Eye (tissue), 1 donor: ENCODE results near the gene SLC4A2.

Source experiments
- DNase-seq: peaks from one replicate; pipeline ENCODE4 v3.0.0-alpha.2; 2015

The SLC4A2 gene

DNA sequence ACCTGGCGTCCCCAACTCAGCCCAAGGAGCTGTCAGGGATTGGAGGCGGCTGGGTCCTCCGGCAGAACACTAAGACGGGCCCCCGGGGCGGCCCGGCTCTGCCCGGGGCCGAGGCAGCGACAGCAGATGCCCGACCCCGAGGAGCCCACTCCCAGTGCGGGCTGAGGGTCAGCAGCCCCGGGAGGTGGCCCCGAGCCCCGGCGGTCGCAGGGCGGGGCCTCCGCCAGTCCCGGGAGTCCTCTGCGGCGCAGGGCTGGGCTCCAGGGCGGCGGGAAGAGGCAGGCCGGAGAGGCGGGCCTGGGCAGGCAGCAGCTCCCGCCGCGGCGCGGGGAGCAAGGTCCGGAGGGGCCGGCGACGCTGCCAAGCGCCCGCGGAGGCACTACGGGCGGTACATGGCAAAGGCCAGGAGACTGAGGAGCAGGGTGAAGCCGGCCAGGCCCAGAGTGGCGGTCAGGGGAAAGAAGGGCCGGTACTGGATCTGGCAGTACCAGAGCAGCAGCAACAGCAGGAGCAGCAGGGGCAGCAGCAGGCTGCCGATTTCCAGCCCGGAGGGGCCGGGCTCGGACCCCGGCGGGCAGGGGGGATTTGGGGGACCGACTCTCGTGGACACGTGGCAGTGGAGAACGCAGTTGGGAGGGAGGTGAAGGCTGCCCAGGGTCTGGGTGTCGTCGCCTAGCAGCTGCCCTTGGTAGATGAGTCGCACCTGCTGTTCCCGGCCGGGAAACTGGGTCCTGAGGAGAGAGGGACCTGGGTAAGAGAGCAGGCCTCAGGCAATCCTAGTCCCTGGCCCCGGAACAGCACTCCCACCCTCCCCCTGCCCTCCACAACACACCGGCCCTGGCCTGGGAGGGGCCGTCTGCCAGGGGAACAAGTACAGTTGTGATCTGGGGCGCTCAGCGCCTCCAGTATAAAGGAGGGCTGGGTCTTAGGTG is 22.0 kb downstream of the SLC4A2 start:
- peak; percentile 45 for DNase-seq

DNA sequence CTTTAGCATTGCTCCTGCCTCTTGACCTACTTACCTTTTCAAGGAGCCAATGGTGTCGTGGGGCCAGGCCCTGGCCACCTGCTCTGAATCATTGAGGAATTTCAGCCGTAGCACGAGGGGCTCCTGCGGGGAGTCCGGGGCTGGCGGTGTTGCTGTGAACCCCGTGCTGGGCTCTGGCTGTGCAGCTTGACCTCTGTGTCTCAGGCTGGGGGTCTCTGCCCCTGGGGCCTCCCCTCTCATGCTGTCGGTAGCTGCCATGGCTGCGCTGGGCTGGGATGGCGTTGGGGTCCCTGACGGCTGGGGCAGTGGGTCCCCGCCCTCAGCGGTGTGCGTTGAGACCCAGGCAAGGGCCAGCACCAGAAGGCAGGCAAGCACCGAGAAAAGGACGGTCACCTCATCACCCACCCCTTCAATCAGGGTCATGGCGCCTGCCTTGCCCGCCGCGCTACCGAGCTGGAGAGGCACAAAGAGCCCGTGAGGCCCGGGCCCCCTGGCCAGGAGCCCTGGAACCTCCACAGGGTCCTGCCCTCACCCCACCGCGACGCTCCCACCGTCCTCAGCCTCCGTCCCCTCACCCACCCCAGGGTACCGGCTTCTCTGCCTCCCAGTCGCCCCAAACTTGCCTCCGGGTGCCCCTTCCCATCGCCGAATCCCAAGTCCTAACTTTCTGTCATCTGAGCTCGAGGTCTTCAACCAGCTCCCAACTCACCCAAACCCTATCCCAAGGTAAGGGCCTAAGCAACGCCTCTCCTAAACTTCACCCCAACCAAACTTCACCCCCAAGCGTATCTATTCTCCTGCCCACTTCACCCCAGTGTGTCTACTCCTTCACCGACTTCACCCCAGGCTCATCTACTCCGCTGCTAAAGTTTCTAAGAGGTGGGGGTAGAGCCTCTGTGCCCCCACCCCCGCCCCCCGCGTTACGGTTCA is 23.0 kb downstream of the SLC4A2 start:
- DNase-seq = no peak

DNA sequence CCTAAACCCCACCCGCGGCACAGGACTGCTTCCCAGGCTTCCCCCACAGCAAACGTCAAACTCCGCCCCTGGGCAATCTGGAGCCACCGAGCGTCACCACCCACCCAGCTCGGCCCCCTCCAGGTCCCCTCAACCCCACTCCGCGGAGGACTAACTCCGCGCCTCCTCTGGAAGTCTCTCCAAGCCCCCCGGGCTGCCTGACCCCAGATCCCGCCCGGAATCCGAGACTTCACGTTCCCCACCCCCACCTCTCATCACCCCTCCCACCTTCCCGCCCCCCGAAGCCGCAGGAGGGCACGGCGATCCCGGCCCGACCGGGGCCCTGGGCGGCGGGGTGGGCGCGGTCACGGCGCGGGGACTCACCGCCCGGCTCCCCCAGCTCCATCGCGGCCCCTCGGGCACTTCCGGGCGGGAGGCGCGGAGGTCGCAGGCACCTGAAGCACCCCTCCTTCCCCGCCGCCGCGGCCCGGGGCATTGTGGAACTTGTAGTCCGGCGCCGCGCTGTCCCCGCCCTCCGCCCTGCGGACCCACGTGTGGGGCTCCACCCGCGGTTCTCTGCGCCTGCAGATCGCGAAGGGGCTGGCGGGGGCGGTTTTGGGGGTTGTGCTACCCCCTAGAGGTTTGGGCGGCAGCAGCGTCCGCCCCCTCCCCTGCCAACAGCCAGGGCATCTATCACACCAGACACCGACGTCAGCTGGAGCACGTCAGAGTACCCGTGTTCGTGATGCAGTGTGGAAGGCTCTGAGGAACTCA is 23.9 kb downstream of the SLC4A2 start, which contains the start of gene TMUB1:
TSS of gene TMUB1 (minus strand) at position 423 of the 753 bp plus-strand sequence. CDS start 930 bp downstream, outside the sequence.
- peak; percentile 85 for DNase-seq

DNA sequence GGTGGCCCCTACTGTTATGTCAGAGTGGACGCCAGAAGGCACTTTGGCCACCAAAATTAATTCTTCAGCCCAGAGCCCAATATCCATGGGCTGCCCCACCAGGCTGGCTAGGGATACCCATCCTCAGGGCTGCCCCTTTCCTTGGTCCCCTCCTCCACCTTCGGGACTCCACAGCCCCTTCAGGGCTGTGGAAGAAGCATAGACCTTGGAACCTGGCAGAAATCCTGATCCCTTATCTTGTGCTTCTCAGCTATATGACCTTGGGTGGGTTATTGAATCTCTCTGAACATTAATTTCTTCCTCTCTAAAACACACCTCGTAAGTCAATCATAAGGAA is 24.4 kb downstream of the SLC4A2 start:
- DNase-seq = peak; percentile 26

DNA sequence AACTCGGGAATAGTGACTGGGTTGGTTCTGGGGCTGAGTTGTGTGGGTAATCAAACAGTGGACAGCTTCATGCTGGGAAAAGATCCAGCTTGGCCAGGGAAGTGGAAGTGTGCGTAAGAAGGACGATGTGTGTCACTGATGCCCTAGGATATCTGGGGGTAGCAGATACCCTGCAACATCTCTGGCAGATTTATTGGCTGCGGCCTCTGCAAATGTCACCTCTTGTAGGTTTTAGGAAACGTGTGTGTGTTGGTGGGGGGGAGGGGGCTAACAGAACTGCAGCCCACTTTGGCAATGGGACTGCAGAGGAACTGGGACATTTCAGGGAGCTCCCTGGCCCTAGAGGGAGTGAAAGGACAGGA is 25.9 kb downstream of the SLC4A2 start:
- no peak for DNase-seq

DNA sequence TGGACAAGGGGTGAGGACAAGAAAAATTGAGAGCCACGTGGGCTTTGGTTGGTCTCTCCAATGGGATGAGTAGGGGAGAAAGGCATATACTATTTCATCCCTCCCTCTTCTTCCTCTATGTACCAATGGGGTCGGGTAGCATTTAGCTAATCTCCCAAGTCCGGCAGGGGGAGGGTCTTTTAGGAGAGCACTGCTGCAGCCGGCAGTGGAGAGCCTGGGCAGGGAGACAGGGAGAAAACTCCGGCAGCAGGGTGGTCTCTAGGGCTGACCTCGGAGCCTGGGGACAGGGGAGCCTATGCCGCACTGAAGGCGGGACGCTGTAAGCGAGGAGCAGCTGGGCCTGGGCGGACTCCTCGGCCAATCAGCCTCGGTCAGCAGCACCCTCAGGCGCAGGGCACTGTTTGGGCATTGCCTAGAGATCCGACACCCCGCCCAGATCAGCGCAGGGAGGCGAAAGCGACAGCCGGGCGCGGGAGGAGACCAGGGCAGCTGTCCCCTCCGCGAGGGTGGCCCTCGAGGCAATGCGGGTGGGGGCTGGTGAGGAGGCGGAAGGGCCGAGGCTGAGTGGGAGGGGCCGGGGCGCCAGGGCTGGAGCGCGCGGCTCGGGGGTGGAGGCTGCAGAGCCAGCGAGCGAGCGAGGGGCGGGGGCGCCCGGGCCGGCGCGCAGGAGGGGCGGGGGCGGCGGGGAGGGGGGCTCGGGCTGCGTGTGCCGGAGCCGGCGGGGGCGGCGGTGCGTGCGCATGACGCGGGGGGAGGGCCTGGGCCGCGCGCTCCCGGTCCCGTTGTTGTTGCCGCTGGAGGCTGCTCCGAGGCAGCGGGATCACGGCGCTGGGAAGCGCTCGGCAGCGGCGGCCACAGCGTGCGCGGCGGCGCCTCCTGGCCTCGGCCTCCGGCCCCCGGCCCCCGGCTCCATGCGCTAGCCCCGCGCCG is 26.6 kb downstream of the SLC4A2 start, which contains the start of gene AGAP3:
TSS of gene AGAP3 (plus strand) at position 785 of the 930 bp plus-strand sequence. CDS start 267 bp downstream, outside the sequence.
- peak; percentile 93 for DNase-seq

DNA sequence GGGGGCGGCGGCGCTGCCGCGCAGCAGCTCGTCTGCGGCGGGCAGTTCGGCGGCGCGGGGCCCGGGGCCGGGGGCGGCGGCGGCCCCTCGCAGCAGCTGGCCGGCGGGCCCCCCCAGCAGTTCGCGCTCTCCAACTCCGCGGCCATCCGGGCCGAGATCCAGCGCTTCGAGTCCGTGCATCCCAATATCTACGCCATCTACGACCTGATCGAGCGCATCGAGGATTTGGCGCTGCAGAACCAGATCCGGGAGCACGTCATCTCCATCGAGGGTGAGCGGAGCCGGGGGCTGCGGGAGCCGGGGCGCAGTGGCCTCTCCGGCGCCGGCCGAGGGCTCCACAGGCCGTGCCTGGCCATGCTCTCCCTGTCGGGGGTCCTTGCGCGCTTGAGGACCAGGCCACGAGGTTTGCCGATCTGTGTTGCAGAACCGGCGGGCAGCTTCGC is 27.4 kb downstream of the SLC4A2 start:
- DNase-seq = no peak

DNA sequence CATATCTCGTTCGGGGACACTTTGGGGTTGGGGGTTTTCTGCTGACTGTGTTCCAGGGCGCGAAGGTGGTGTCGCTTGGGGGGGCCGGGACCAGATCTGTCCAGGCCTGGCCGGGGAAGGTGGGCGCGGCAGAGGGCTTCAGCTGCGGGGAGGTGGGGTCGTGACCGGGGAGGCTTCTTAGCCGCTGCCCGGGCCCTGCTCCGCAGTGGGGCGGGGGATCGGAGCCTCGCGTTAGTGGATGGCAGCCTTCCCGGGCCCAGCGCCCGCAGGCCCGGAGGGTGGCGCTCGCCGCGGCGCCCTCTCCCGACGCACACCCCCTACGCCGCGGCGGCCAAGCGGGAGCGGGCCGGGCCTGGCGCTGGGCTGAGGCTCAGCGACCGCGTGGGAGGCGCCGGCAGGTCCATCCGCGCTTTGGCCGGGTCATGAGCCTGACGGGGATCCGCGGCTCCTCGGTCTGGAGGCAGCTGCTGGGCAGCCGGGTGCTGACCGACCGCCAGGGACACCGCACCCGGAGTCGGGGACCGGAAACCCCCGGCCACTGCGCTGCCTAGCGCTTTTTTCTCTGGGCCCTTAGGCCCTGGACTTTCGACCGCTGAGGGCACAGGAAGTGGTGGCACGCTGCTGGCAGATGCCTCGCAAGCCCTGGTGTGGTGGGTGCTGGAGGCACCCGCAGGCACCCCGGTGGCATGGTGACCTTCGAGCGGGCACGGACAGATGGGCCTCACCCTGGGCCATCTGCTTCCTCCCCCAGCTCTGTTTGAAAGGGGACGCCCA is 28.0 kb downstream of the SLC4A2 start:
- peak; percentile 80 for DNase-seq

DNA sequence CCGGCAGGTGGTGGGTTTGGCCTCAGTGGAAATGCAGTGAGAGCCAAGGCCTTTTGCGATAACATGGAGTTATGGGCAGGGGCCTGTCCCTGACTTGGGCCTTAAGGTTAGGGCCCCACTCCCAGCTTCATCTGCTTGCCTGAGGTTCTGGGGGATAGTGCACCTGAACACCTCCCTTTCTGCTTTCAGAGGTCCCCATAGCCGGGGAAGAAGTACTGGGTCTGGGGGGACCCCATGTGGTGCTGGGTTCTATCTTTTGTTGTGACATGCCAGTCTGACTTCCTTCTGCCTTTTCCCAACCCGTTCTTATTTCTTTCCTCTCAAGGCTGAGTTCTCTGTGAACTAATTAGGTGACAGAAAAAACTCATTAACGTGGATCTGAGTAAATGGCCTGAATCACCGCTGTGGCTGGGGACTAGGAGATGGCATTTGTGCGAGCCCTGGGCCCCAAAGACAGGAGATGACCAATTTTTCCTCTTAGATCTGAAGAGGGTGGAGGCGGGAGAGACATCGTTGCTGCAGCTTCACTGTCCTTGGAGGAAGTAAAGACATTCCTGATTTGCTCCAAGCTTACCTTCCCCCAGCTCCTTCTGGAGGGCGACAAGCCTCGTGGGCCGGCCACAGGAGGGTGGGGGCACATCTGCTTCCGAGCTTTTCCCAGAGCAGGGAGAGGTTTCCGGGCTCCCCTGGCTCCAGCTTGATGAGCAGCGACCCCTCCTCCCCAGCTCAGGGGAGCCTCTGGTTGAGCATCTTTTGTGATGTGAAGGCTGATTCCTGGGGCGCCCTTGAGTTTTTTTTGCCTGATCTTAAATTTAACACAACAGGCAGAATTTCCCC is 28.8 kb downstream of the SLC4A2 start:
- peak; percentile 59 for DNase-seq

DNA sequence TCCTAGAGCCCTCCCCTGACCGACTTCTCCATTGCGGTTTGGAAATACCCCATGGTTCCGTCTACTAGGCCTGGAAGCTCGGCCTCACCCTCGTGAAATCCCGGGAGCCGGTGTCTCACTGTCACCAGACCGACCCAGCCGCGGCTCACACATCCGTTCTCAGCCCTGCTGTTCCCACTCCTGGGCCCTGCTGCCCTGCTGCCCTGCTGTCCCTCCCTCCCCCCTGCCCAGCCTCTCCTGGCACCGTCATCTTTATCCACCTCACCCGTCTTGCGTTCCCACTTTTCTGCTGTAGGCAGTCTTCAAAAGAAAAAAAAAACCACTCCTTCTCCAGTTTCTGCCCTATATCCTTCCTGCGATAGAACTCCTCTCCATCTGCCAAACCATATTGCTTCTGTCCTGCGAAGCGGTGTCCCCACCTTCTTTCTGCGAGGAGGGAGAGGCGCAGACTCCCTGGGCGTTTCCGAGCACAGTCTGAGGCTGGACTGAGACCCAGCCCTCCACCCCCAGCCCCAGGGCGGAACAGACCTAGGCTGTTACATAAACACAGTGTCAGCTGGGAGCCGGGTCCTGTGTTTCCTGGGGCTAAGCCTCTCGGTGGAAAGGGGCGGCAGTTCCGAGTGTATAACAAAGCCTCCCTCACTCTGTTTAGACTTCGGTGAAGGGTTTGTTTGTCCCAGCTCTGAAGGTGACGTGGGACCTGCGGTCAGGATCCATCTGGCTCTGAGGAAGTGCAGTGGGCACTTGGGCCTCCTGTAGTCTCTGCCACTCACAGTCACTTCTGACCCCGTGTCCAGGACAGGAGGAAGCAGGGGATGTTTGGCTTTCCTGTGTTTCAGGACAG is 29.7 kb downstream of the SLC4A2 start:
- peak; percentile 80 for DNase-seq

DNA sequence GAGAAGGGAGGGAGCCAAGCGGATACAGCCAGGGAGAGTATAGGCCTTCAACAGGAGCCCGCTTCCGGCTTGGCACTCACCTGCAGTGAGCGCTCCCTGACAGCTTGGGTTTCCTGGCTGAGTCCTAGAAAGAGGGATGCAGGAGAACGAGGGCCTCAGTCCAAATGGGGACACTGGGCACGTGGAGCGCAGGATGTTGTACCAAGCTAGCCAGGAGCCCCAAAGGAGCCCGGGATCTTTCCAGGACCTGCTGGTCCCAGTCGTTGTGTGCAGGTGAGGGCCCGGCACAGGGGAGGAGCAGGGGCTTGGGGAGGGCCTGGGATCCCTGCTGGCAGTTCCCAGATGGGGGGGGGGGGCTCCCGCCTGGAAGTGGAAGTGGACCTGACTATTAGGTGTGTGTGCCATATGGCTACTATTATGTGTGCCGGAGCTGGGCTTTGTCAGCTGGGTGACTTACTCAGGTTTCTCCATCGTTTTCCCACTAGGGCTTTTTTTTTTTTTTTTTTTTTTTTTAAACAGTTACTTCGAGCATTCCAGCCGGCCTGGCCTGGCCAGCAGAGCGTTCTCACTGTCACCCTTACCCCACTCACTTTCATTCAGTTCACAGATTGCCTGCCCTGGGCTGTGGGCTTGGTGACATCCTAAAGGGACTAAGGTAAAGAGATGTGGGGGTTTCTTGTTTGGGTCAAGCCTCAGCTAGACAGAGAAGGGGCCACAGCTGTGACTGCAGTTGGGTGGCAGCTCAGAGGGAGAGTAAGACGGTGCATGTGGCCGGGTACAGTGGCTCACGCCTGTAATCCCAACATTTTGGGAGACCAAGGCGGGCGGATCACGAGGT is 30.7 kb downstream of the SLC4A2 start:
- DNase-seq = no peak

DNA sequence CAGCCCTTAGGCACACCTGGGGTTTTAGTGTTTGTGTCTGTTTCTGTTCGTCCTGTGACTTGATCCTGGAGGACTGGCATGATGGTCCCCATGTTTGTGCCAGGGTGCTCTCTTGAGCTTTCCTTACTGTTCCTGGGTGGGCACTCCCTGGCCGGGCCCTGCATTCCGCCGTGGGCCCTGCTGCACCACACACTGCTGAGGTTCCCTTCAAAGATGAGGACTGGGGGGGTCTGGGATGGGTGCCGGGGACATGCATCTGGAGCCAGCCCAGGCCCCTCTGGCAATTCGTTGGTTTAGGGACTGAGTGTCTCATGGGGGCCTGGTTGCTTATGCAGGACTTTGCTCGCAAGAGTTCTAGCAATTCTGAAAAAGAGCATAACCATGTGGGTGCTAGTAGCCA is 31.6 kb downstream of the SLC4A2 start:
- DNase-seq = no peak

DNA sequence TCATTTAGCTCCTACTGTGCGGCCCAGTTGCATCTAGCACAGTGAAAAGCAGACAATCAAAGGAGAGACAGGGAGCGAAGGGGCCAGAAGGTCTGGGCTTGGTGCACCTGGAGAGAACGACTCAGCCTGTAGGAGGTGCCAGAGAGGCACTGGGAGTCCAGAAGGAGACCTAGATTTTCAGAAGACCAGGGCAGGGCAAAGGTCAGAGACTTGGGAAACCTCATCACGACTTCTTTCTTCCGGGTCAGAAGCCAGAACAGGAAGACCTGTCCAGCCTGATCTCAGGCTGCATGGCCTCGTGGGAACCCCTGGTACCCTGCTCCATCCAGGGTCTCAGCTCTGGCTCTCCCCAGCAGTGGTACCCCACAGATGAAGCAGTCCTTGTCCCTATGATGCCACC is 32.0 kb downstream of the SLC4A2 start:
- no peak for DNase-seq

DNA sequence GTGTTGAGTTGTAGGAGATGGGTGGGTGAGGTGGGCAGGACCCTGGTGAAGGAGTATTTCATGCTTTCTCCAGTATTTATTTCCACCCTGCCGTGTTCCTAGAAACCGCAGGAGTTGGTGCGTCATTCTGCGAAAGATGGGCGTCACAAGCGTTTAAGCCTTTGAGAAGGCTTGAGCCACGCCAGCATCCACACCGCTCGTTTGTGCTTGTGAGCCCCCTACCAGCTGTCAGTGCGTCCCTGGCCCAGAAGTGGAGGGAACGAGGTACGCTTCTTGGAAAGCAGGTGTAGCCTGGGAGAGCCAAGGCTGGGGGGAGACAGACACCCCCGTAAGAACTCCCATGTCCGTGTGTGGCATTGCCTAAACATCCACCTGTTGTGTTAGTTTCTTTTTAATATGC is 32.6 kb downstream of the SLC4A2 start:
- no peak for DNase-seq

DNA sequence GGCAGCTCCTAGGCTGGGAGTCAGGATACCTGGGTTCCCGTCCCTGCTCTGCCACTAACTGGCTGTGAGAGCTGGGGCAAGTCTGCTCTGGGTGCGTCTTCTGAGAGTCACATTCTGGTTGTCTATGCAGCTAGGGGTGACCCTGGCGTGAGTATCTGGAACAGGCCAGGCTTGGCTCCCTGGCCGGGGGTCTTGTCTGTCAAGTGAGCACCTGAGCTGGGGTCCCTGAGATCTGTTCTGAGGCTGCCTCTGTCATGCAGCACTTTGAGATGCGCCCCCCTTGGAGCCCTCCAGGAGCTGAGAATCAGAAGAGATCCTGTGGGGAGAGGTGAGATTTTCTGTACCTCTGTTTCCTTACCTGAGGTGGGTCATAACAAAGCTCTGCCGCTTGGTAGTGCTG is 34.4 kb downstream of the SLC4A2 start:
- no peak for DNase-seq

DNA sequence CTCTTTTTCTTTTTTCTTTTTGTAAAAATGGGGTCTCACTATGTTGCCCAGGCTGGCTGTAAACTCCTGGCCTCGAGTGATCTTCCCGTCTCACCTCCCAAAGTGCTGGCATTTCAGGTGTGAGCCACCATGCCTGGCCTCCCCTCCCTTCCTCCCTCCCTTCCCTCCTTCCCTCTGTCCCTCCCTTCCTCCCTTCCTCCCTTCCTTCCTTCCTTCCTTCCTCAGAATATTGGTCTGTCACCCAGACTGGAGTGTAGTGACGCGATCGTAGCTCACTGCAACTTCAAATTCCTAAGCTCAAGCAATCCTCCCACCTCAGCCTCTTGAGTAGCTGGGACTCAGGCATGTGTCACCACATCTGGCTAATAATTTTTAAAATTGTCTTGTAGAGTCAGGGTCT is 35.3 kb downstream of the SLC4A2 start:
- no peak for DNase-seq

DNA sequence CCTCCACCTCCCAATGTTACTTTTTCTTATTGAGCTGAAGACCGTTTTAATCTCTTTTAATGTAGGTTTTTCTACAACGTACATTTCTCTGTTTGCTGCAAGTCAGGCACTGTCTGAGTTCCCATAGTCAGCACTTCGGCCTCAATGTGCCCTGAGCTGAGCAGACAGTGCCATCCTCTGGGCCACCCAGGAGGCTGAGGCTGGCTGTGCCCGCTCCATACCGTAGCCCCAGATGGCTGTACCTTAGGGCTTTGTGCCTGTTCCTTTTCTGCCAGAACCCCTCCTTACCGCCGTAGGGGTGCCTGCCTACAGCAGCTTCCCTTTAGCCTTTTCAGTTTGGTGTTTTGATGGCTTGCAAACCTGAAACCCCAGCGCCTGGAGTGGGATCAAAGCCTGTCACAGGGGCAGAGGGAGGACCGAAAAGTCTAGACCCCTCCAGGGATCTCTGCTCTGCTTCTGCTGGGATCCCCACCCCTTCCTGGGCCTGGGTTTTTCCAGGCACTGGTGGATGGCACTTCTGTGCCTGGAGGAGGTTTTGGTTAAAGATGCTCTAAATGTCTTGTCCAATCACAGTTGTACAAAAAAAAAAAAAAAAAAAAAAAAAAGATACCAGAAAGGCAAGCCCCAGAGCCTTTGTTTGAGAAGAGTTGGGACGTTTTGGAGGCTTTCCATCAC is 35.9 kb downstream of the SLC4A2 start:
- DNase-seq = no peak
